IMR-90 (cell line): Measurements from ENCODE around the gene MFN2. TPM values are rescaled to one million over a fixed set of nuclear protein-coding genes. Genes with fewer than 3 reads are reported as not detected.

Experiments used
- ATAC-seq: fragments of 200-7000 bp; cut with Tn5 transposase; 2 replicates; pipeline ENCODE4 v1.9.1; 2020; ENCODE audit warnings: low read depth, mild to moderate bottlenecking, moderate library complexity
- BruUV-seq: library from RNA; stranded (reverse); fragments of 400-500 nt; replicated peaks from 2 replicates; lab custom pipeline; 2021; lab: Mats Ljungman, UMichigan
- CTCF ChIA-PET: fragments of 300-600 bp; formaldehyde crosslinking; extraction: SDS; loops from one replicate; lab custom pipeline; 2021; ENCODE audit warnings: antibody characterized with exemption; lab: Yijun Ruan, JAX
- POLR2A ChIA-PET: fragments of 300-600 bp; sonication (Branson Sonifier 250); formaldehyde crosslinking; loops from one replicate; lab custom pipeline; 2022; ENCODE audit warnings: antibody characterized with exemption; ENCODE audit not compliant: unreplicated experiment; lab: Charles Lee
- DNase-seq: peaks from one replicate; pipeline ENCODE4 v3.0.0; 2013
- H2AFZ ChIP-seq: replicated peaks from 2 replicates; pipeline ENCODE3; 2013; ENCODE audit warnings: low read length, mild to moderate bottlenecking; ENCODE audit not compliant: poor library complexity
- H2AK5ac ChIP-seq: 2 replicates; pipeline ENCODE4 v1.6.1; 2013; ENCODE audit warnings: low read depth, low read length, inconsistent platforms
- H2AK9ac ChIP-seq: replicated peaks from 2 replicates; pipeline ENCODE3; 2013; ENCODE audit warnings: mild to moderate bottlenecking, low read depth, low read length, moderate library complexity; ENCODE audit not compliant: poor library complexity
- H2BK120ac ChIP-seq: 2 replicates; pipeline ENCODE4 v1.6.1; 2013; ENCODE audit warnings: low read depth, low read length, inconsistent platforms
- H2BK15ac ChIP-seq: 3 replicates; pipeline ENCODE4 v1.6.1; 2013; ENCODE audit warnings: low read depth, low read length, inconsistent platforms
- H2BK20ac ChIP-seq: 2 replicates; pipeline ENCODE4 v1.6.1; 2013; ENCODE audit warnings: low read depth, mild to moderate bottlenecking, inconsistent platforms, low read length, moderate library complexity
- H2BK5ac ChIP-seq: 2 replicates; pipeline ENCODE4 v1.6.1; 2013; ENCODE audit warnings: mild to moderate bottlenecking, low read depth, low read length, inconsistent platforms; ENCODE audit not compliant: poor library complexity, severe bottlenecking
- H3K14ac ChIP-seq: replicated peaks from 2 replicates; pipeline ENCODE4 v1.6.1; 2013; ENCODE audit warnings: low read depth, low read length, inconsistent platforms
- H3K18ac ChIP-seq: 2 replicates; pipeline ENCODE4 v1.6.1; 2013; ENCODE audit warnings: low read depth, low read length, control low read depth
- H3K23ac ChIP-seq: 2 replicates; pipeline ENCODE4 v1.6.1; 2013; ENCODE audit warnings: low read depth, low read length, inconsistent platforms
- H3K27ac ChIP-seq: 2 replicates; pipeline ENCODE4 v1.5.1; 2013; ENCODE audit warnings: mild to moderate bottlenecking, control low read depth, low read length; ENCODE audit not compliant: insufficient read depth
- H3K27me3 ChIP-seq: 2 replicates; pipeline ENCODE4 v1.6.1; 2013; ENCODE audit warnings: low read length; ENCODE audit not compliant: control insufficient read depth, insufficient read depth
- H3K36me3 ChIP-seq: 2 replicates; pipeline ENCODE4 v1.6.1; 2013; ENCODE audit warnings: low read length, mixed read lengths; ENCODE audit not compliant: control insufficient read depth, insufficient read depth
- H3K4ac ChIP-seq: 2 replicates; pipeline ENCODE4 v1.6.1; 2013; ENCODE audit warnings: low read depth, low read length, inconsistent platforms
- H3K4me1 ChIP-seq: 2 replicates; pipeline ENCODE4 v1.6.1; 2013; ENCODE audit warnings: low read length, mixed read lengths; ENCODE audit not compliant: control insufficient read depth, insufficient read depth
- H3K4me2 ChIP-seq: 2 replicates; pipeline ENCODE4 v1.6.1; 2013; ENCODE audit warnings: low read depth, mild to moderate bottlenecking, control low read depth, low read length, moderate library complexity
- H3K4me3 ChIP-seq: 2 replicates; pipeline ENCODE4 v1.5.1; 2013; ENCODE audit warnings: low read depth, mild to moderate bottlenecking, control low read depth, low read length, moderate library complexity; ENCODE audit not compliant: insufficient read depth
- H3K56ac ChIP-seq: 2 replicates; pipeline ENCODE4 v1.6.1; 2013; ENCODE audit warnings: low read length, inconsistent platforms; ENCODE audit not compliant: insufficient read depth; ENCODE audit errors: extremely low read depth
- H3K79me1 ChIP-seq, 2 experiments: 2 replicates each; pipeline ENCODE4 v1.6.1; 2013; ENCODE audit warnings: low read length in 2 of 2, inconsistent platforms in 1 of 2, low read depth in 1 of 2
- H3K9ac ChIP-seq: 2 replicates; pipeline ENCODE4 v1.6.1; 2013; ENCODE audit warnings: low read depth, low read length, control low read depth
- H3K9me1 ChIP-seq: 2 replicates; pipeline ENCODE4 v1.6.1; 2013; ENCODE audit warnings: low read length, inconsistent platforms; ENCODE audit not compliant: insufficient read depth
- H3K9me3 ChIP-seq: 2 replicates; pipeline ENCODE4 v1.6.1; 2013; ENCODE audit warnings: low read length; ENCODE audit not compliant: control insufficient read depth, insufficient read depth
- H4K20me1 ChIP-seq: 2 replicates; pipeline ENCODE4 v1.6.1; 2013; ENCODE audit warnings: low read length, inconsistent platforms; ENCODE audit not compliant: insufficient read depth
- H4K5ac ChIP-seq: 2 replicates; pipeline ENCODE4 v1.6.1; 2013; ENCODE audit warnings: mild to moderate bottlenecking, low read depth, low read length, control low read depth
- H4K8ac ChIP-seq, 2 experiments: 2 replicates each; pipeline ENCODE4 v1.6.1; 2013; ENCODE audit warnings: low read depth in 2 of 2, low read length in 2 of 2, control low read depth in 1 of 2, inconsistent platforms in 1 of 2
- H4K91ac ChIP-seq: 2 replicates; pipeline ENCODE4 v1.6.1; 2013; ENCODE audit warnings: low read depth, low read length, inconsistent platforms; ENCODE audit not compliant: insufficient read depth
- CEBPB ChIP-seq: IDR thresholded peaks from 2 replicates; pipeline ENCODE4 v1.6.1; 2012; ENCODE audit warnings: low read depth, low read length, improper control_type of control experiment
- CHD1 ChIP-seq: IDR thresholded peaks from 2 replicates; pipeline ENCODE4 v1.6.1; 2012; ENCODE audit warnings: low read depth, low read length, improper control_type of control experiment
- ELK1 ChIP-seq: fragments of 150-350 bp; IDR thresholded peaks from 2 replicates; pipeline ENCODE4 v1.6.1; 2016; ENCODE audit warnings: low read depth, mild to moderate bottlenecking, low read length, moderate library complexity, borderline replicate concordance
- RFX5 ChIP-seq: IDR thresholded peaks from 2 replicates; pipeline ENCODE4 v1.8.0; 2012; ENCODE audit warnings: low read depth, mild to moderate bottlenecking, low read length, moderate library complexity
- SMC3 ChIP-seq: fragments of 150-350 bp; IDR thresholded peaks from 2 replicates; pipeline ENCODE4 v1.6.1; 2016; ENCODE audit warnings: low read depth, mild to moderate bottlenecking, antibody characterized with exemption, low read length, moderate library complexity
- WGBS, 2 experiments: methylation state at CpG; one replicate each; pipeline versions ENCODE4 v1.1.5 to v1.1.7; 2013; ENCODE audit warnings: missing lambda C conversion rate in 2 of 2; ENCODE audit not compliant: insufficient read length in 1 of 2; ENCODE audit errors: extremely low coverage in 2 of 2; 5-methylcytosine and 5-hydroxymethylcytosine counted together
- dilution Hi-C: fragments of 300-500 bp; cut with HindIII; formaldehyde crosslinking; loops from one replicate; pipeline ENCODE4 v1.14.3; 2018; ENCODE audit warnings: low sequenced_read_pairs; ENCODE audit not compliant: unreplicated experiment
- in situ Hi-C: fragments of 300-500 bp; cut with MboI; formaldehyde crosslinking; loops from 3 replicates; pipeline ENCODE4 v1.14.3; 2019; ENCODE audit warnings: low sequenced_read_pairs, inconsistent platforms, mixed read lengths
- intact Hi-C: fragments of 100-400 bp; cut with micrococcal nuclease; formaldehyde crosslinking; loops from 2 replicates; pipeline ENCODE4 v1.10.0; 2022
- polyA plus RNA-seq, 3 experiments: library from polyadenylated mRNA; depleted of rRNA; stranded (reverse); fragments of >200 nt; gene quantifications; 2 replicates each; pipeline ENCODE4 v1.2.3, GENCODE V29; 2012; ENCODE audit warnings: low replicate concordance in 1 of 3
- total RNA-seq: library from RNA; depleted of rRNA; stranded (reverse); fragments of >200 nt; gene quantifications from 2 replicates; pipeline ENCODE4 v1.2.3, GENCODE V29; 2012

Gene MFN2
- total and polyA plus RNA-seq, 2 of the 4 experiments (the other 2 are of a cell fraction): 52.8 to 84.2 TPM

GRCh38 chr1:12014141-12014991 lies 34.1 kb downstream of the MFN2 start:
- no peak overlapping the region for H4K8ac ChIP-seq
- POLR2A ChIA-PET: no interaction called here
- H3K23ac ChIP-seq: no peak overlapping the region
- peaks cover 34% of the 10 kb centered on the region for H3K36me3 ChIP-seq
- no peak overlapping the region for H4K5ac ChIP-seq
- H3K18ac ChIP-seq: no peak overlapping the region
- peaks cover 2% of the 10 kb centered on the region; the same call in 1 of the 2 replicates for H3K4me1 ChIP-seq
- no peaks in the 10 kb centered on the region for H3K9me3 ChIP-seq
- H3K4me2 ChIP-seq: no peak overlapping the region
- H3K27me3 ChIP-seq: no peaks in the 10 kb centered on the region
- H2AK5ac ChIP-seq: no peak overlapping the region
- peak; percentile 42 for DNase-seq
- H3K9ac ChIP-seq: no peak overlapping the region
- 77% methylated on average over 4 of the region's 16 CpGs; no CpG with 5 or more reads in 1 of the 2 experiments for WGBS, 2 experiments
- no peak overlapping the region for H2AFZ ChIP-seq
- no peak overlapping the region for H4K91ac ChIP-seq
- H3K79me1 ChIP-seq: no peaks in the 10 kb centered on the region
- dilution Hi-C loops: no loop called here
- H2AK9ac ChIP-seq: no peak overlapping the region
- intact Hi-C loops: no loop called here
- H3K56ac ChIP-seq: no peak overlapping the region
- ATAC-seq: no peak
- no peak overlapping the region for H3K4ac ChIP-seq
- in situ Hi-C loops: no loop called here
- H3K27ac ChIP-seq: no peak overlapping the region
- no TSS peak for BruUV-seq
- no peaks in the 10 kb centered on the region; the same call in 1 of the 2 replicates for H3K9me1 ChIP-seq
- no peak overlapping the region for H2BK15ac ChIP-seq
- no peaks in the 10 kb centered on the region for H4K20me1 ChIP-seq
- H3K4me3 ChIP-seq: no peak overlapping the region
- peak overlapping the region; percentile 1 for H2BK5ac ChIP-seq
- no peak overlapping the region for H2BK120ac ChIP-seq
- no peak overlapping the region for H3K14ac ChIP-seq
- CTCF ChIA-PET: no interaction called here
- TF ChIP-seq CHD1: no peak
- TF ChIP-seq CEBPB: no peak
- no peak for TF ChIP-seq SMC3
- no peak for TF ChIP-seq RFX5
- TF ChIP-seq ELK1: no peak
- H2BK20ac ChIP-seq: no peak overlapping the region
